GM23248 (cell line): ENCODE measurements around the gene TEX264.

Experiments
- EZH2 ChIP-seq: fragments of 200-600 bp; sonication (generic); IDR thresholded peaks from 2 replicates; pipeline ENCODE4 v1.6.1; 2018; ENCODE audit warnings: antibody characterized with exemption, mild to moderate bottlenecking; ENCODE audit not compliant: insufficient read depth, poor library complexity, severe bottlenecking
- EZH2phosphoT487 ChIP-seq: fragments of 200-600 bp; sonication (generic); IDR thresholded peaks from 2 replicates; pipeline ENCODE4 v1.6.1; 2018; ENCODE audit warnings: antibody characterized with exemption, moderate library complexity, mild to moderate bottlenecking, low read depth; ENCODE audit not compliant: insufficient read depth

DNA sequence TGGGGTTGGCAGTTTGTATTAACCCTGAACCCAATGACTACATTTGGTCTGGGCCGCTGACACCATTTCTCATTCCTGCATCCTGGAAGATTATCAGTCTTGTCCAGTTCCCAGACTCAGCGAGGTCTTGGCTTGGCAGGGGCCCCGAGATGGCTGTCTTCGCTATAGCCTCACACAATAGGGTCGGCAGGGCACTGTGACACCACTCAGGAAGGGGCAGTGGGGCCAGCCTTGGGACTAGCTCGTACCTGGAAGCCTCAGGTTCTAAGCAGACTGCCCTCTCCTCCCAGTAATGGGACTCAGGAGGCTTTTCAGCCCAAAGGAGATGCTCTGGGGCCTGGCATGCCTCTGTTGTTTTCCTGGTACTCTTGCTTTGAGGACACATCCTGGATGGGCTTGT, 9.1 kb downstream of the TEX264 start:
- TF ChIP-seq EZH2phosphoT487 (no peak), EZH2 (no peak)
